ENCODE data around the gene CAVIN2.

The CAVIN2 gene

GRCh38 chr2:191821078-191821477 is 25.8 kb downstream of the CAVIN2 start:
- Histone ChIP-seq H3K36me3 (ENCODE audit: insufficient read depth, low read length) (no peaks in the 10 kb centered on the region), H3K4me3 (ENCODE audit: low read length, poor library complexity, severe bottlenecking) (no peak overlapping the region), H3K27me3 (ENCODE audit: insufficient read depth, low read length, poor library complexity, severe bottlenecking) (no peaks in the 10 kb centered on the region), H3K9me3 (ENCODE audit: insufficient read depth, low read depth, low read length) (no peaks in the 10 kb centered on the region), H3K79me2 (ENCODE audit: insufficient read depth, low read length) (no peaks in the 10 kb centered on the region), H3K9me2 (replicated peaks; ENCODE audit: low read depth, low read length) (no peaks in the 10 kb centered on the region), H2AFZ (ENCODE audit: low read length) (no peak overlapping the region), H3F3A (ENCODE audit: low read depth) (no peaks in the 10 kb centered on the region), H4K20me1 (ENCODE audit: insufficient read depth, low read length, poor library complexity, severe bottlenecking) (no peaks in the 10 kb centered on the region), H3K4me1 (ENCODE audit: insufficient read depth, low read length, poor library complexity, severe bottlenecking) (no peaks in the 10 kb centered on the region), H3K4me2 (ENCODE audit: low read depth, low read length, poor library complexity, severe bottlenecking) (no peak overlapping the region), H3K9ac (ENCODE audit: low read depth, low read length, poor library complexity, severe bottlenecking) (no peak overlapping the region)
- TF ChIP-seq EZH2phosphoT487 (IDR thresholded peaks at IDR 0.05; ENCODE audit: borderline replicate concordance) (no peak), CTCF (conservative IDR thresholded peaks at IDR 0.05; ENCODE audit: low read length) (no peak)

GRCh38 chr2:191818725-191819350 is 28.1 kb downstream of the CAVIN2 start:
- Histone ChIP-seq H3K4me1 (ENCODE audit: insufficient read depth, low read length, poor library complexity, severe bottlenecking) (no peaks in the 10 kb centered on the region), H3K4me3 (ENCODE audit: low read length, poor library complexity, severe bottlenecking) (no peak overlapping the region), H3F3A (ENCODE audit: low read depth) (no peaks in the 10 kb centered on the region), H2AFZ (ENCODE audit: low read length) (no peak overlapping the region), H3K4me2 (ENCODE audit: low read depth, low read length, poor library complexity, severe bottlenecking) (no peak overlapping the region), H3K9me2 (replicated peaks; ENCODE audit: low read depth, low read length) (no peaks in the 10 kb centered on the region), H3K27me3 (ENCODE audit: insufficient read depth, low read length, poor library complexity, severe bottlenecking) (no peaks in the 10 kb centered on the region), H3K9ac (ENCODE audit: low read depth, low read length, poor library complexity, severe bottlenecking) (no peak overlapping the region), H4K20me1 (ENCODE audit: insufficient read depth, low read length, poor library complexity, severe bottlenecking) (no peaks in the 10 kb centered on the region), H3K9me3 (ENCODE audit: insufficient read depth, low read depth, low read length) (no peaks in the 10 kb centered on the region), H3K36me3 (ENCODE audit: insufficient read depth, low read length) (no peaks in the 10 kb centered on the region), H3K79me2 (ENCODE audit: insufficient read depth, low read length) (no peaks in the 10 kb centered on the region)
- TF ChIP-seq EZH2phosphoT487 (IDR thresholded peaks at IDR 0.05; ENCODE audit: borderline replicate concordance), result no peak
- TF ChIP-seq CTCF (conservative IDR thresholded peaks at IDR 0.05; ENCODE audit: low read length), result no peak

- H3K4me2 ChIP-seq (ENCODE audit: low read depth, low read length, poor library complexity, severe bottlenecking), result no peak overlapping the region
- H3K4me1 ChIP-seq (ENCODE audit: insufficient read depth, low read length, poor library complexity, severe bottlenecking), result no peaks in the 10 kb centered on the region
- H3K79me2 ChIP-seq (ENCODE audit: insufficient read depth, low read length), result no peaks in the 10 kb centered on the region
- H4K20me1 ChIP-seq (ENCODE audit: insufficient read depth, low read length, poor library complexity, severe bottlenecking), result no peaks in the 10 kb centered on the region
- no peak overlapping the region for H3K9ac ChIP-seq (ENCODE audit: low read depth, low read length, poor library complexity, severe bottlenecking)
- no peaks in the 10 kb centered on the region for H3K36me3 ChIP-seq (ENCODE audit: insufficient read depth, low read length)
- no peaks in the 10 kb centered on the region for H3K9me3 ChIP-seq (ENCODE audit: insufficient read depth, low read depth, low read length)
- H2AFZ ChIP-seq (ENCODE audit: low read length), result no peak overlapping the region
- no peaks in the 10 kb centered on the region for H3F3A ChIP-seq (ENCODE audit: low read depth)
- no peaks in the 10 kb centered on the region for H3K9me2 ChIP-seq (replicated peaks; ENCODE audit: low read depth, low read length)
- H3K27me3 ChIP-seq (ENCODE audit: insufficient read depth, low read length, poor library complexity, severe bottlenecking), result no peaks in the 10 kb centered on the region
- no peak overlapping the region for H3K4me3 ChIP-seq (ENCODE audit: low read length, poor library complexity, severe bottlenecking)
- TF ChIP-seq EZH2phosphoT487 (IDR thresholded peaks at IDR 0.05; ENCODE audit: borderline replicate concordance), result no peak
- no peak for TF ChIP-seq CTCF (conservative IDR thresholded peaks at IDR 0.05; ENCODE audit: low read length)
Observed at GRCh38 chr2:191818133-191818532, 28.8 kb downstream of the CAVIN2 start.
